ENCODE data around the gene ANKRD28.

ANKRD28 gene

GRCh38 chr3:15716178-15716577 is 81.6 kb downstream of the ANKRD28 start:
- no peak for DNase-seq

GRCh38 chr3:15714448-15714847 is 83.3 kb downstream of the ANKRD28 start:
- DNase-seq, result no peak

- no peak for DNase-seq
These were observed 84.4 kb downstream of the ANKRD28 start for GRCh38 chr3:15713364-15713763.

GRCh38 chr3:15711281-15711680 is 86.5 kb downstream of the ANKRD28 start:
- DNase-seq, result no peak

- DNase-seq, result no peak
These were observed 88.7 kb downstream of the ANKRD28 start for GRCh38 chr3:15708882-15709677.

- DNase-seq, result no peak
These were observed 90.0 kb downstream of the ANKRD28 start for GRCh38 chr3:15707779-15708178.

GRCh38 chr3:15703346-15703745 is 94.4 kb downstream of the ANKRD28 start:
- no peak for DNase-seq

GRCh38 chr3:15694628-15695027 is 103.2 kb downstream of the ANKRD28 start:
- DNase-seq, result no peak

GRCh38 chr3:15693355-15693754 is 104.4 kb downstream of the ANKRD28 start:
- no peak for DNase-seq

- no peak for DNase-seq
These were observed 107.0 kb downstream of the ANKRD28 start for GRCh38 chr3:15690748-15691147.

GRCh38 chr3:15690230-15690629 is 107.5 kb downstream of the ANKRD28 start:
- DNase-seq, result no peak

GRCh38 chr3:15685927-15686326 is 111.9 kb downstream of the ANKRD28 start:
- DNase-seq, result no peak

GRCh38 chr3:15683253-15683652 is 114.5 kb downstream of the ANKRD28 start:
- no peak for DNase-seq

- no peak for DNase-seq
These were observed 115.1 kb downstream of the ANKRD28 start for GRCh38 chr3:15682561-15683185.

GRCh38 chr3:15681668-15682067 is 116.1 kb downstream of the ANKRD28 start:
- DNase-seq, result no peak

- DNase-seq, result no peak
These were observed 118.5 kb downstream of the ANKRD28 start for GRCh38 chr3:15679306-15679705.

- DNase-seq, result no peak
These were observed 121.5 kb downstream of the ANKRD28 start for GRCh38 chr3:15676259-15676658.

- no peak for DNase-seq
These were observed 124.2 kb downstream of the ANKRD28 start for GRCh38 chr3:15673536-15673935.

GRCh38 chr3:15667484-15667883 is 130.3 kb downstream of the ANKRD28 start:
- DNase-seq, result no peak

- no peak for DNase-seq
These were observed 131.5 kb downstream of the ANKRD28 start for GRCh38 chr3:15666277-15666676.

- no peak for DNase-seq
These were observed 132.1 kb downstream of the ANKRD28 start for GRCh38 chr3:15665510-15666150.

- no peak for DNase-seq
These were observed 133.6 kb downstream of the ANKRD28 start for GRCh38 chr3:15664144-15664543.

GRCh38 chr3:15660055-15660935 is 137.5 kb downstream of the ANKRD28 start:
- no peak for DNase-seq

Measured in activated T-cell treated with anti-CD3 and anti-CD28 coated beads, Interleukin-2, amount 50 U/mL, for 1 hour (primary cell).